T-helper 1 cell (primary cell): ENCODE results near the gene HDAC9.

Source experiments
- DNase-seq, 5 donors: peaks; one replicate each; pipeline ENCODE4 v3.0.0-alpha.2; 2012 to 2020

HDAC9 gene

DNA sequence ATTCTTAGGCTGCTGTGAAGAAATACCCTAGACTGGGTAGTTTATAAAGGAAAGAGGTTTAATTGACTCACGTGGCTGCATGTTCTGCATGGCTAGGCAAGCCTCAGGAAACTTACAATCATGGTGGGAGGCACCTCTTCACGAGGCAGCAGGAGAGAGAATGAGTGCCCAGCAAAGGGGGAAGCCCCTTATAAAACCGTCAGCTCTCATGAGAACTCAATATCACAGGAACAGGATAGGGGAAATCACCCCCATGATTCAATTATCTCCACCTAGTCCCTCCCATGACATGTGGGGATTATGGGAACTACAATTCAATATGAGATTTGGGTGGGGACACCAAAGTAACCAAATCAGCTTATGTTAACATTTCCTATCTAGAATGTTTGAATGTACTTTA, 362.7 kb downstream of the HDAC9 start:
- DNase-seq = no peak

DNA sequence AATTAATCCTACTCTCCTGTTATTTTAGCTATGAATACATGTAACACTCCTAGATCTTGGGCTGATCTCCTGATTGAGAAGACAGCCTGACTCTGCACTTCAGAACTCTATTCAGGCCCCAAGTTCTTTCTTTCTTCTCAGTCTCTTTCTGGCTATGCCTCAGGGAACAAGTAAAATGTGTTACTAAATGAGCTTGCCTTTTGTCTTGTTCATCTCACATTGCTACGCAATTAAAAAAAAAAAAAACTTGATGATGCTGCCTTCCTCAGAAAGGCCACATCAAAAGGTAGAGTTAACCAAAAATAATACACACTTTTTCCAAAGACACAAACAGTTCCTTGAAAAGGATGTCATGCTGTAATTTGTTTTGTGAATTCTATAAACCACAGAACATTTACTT, 363.8 kb downstream of the HDAC9 start:
- DNase-seq = no peak

DNA sequence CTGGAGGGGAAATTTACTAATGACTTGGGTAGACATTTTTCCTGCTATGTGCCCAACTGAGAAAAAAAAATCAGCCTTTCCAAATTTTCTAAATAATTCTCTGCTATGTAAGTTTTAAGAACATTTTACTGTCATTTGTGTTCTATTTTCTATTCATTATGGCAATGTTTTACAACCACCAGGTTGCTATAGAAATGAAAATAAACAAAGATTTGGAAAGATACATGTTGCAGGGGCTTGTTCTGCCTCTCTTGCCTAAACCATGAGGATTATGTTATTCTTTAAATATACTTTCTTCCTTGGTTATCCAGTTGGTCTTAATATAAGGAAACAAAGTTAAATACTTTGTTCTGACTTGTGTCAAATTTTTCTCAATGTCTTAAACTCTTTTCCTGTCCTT, 364.7 kb downstream of the HDAC9 start:
- DNase-seq = no peak

DNA sequence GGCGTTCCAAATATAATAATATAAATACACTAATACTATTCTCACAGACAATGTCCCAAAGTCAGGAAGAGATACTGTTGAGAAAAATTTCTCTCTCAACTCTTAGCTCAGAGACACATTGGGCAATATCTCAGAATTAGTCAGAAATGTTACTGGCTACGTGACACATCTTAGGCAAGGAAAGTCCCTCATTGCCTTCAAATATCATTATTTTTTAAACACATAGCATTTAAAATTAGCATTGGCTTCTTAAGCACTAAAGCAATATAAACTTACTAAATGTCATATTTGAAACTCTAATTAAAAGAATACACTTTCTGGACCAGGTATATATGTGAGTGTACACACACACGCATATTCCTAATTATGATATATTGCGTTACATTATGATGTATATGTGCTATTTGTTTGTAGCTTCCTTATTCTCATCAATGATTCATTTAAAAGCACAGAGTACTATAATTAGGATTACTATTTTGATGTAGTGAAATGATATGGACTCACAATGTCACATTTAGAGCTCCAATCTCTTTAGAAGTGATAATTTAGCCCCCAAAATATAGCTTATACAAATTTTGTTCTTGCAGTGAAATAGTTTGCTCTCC, 366.1 kb downstream of the HDAC9 start:
- DNase-seq = no peak

DNA sequence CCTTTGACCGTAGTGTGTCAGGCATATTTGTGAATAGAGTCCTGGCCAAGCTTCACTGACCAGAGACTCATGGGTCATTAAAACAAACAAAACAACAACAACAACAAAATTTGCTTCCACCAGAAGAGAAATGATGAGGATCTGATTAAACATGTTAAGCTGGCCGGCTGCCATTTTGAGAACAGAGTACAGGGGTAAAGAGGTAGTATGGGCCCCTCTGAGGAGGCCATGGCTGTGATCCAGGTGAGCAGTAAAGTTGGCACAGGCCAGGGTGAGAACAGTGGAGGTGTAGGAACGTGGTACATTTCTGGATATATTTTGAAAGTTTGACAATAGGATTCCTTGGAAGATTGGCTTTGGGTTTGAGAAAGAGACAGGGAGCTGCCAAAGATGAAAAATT, 369.4 kb downstream of the HDAC9 start:
- no peak for DNase-seq

DNA sequence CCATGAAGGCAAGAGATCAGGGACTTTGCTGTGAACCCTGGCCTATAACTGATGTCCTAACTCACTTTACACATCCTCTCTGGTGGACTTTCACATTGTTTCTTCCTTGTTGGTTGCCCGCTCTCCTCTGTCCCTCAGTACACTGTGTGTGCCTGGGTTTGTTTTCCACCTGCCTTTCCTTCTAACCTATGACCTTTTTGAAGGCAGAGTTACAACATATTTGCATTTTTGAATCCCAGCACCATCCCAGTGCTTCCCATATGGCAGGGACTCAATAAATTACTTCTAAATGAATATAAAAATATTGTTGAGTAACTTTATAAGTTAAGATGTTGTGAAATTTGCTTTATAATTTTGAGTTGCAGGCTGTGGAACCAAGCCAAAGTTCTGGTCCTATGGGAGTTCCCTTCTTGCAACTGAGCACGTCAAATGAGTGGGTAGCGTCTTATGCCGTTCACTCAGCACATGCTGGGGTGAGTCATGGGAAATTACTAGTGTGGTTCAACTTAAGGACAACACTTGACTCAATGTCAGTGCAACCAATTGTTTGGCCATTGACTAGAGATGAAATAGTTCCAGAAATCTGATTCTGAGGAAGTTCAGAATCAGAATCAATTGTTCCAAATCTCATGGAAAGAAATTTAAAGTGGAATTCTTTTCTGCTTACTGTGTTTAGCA, 370.9 kb downstream of the HDAC9 start:
- no peak for DNase-seq

DNA sequence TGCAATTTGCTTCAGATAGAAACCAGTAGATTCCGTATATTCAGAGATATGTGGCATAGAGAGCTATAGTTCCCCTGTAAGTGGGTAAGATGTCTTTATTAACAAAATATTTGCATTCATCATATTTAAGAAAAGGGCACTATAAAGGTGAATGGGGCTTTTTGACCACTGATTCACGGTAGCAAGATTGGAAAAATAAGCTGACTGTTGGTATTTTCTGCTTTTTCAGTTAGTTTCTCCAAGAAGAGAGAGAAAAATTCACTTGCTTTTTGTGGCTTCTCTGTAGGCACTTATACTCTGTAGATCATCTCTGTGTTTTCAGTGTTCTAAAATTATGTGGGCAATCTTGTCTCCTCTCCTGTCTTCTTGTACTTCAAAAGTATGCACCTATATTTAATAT, 376.8 kb downstream of the HDAC9 start:
- DNase-seq = no peak

DNA sequence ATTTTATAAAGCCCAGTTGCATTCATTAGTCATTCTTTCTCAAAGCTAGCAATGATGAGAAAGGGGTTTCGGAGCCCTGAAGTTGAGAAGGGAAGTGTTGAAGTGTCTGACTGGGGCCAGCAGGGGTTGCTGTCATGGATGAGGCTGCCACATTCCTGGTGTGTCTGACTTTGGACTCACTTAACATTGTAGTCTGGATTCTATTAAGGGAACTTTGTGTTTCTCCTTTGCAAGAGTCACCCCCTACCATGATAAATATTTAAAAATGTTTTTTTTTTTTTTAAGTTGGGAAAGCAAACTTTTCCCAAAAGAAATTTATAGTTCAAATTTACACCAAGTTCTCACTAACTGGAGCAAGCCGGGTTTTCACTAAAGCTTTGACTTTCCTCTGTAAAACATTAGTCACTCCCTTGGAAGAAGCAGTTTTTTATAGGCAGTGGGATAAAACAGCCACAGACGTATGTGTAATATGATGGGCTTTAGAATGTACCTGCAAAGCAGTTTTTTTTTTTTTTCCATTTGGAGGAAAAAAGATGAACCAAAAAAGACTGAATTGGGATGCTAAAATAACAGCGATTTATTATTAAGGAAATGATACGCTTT, 378.3 kb downstream of the HDAC9 start:
- no peak for DNase-seq

DNA sequence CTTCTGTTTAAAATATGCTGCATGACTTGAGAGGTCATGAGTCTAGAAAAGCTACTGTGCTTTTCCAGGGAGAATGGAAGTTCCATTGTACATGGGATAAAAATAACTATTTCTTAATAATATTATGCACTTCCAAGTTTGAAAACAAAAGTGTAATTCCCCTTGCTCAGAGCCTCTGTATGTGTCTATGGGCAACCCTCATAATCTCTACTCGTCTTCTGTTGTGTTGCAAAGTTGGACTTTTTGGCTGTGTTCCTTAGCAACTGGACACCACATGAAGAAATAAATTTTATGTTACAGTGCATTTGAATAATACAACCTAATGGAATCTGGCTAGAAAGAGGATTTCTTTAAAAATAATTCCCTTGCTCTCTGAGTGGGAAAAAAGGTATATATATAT, 379.3 kb downstream of the HDAC9 start:
- no peak for DNase-seq

DNA sequence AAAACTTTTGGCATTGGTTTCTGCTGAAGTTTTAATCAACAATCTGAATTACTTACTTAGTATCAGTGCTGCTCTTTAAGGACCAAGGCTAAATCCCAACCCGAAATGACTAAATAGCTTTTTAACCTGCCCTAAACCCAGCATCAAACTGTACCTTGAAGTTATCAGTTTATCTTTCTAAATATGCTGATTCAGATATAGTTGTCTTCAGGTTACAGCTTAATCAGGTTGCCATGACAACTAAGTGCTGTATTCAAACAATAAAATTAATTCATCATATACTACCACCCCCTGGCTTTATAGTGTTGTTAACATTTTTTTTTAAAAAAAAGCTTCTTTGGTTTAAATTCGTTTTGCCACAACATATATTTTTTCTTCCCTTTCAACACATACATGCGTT, 382.3 kb downstream of the HDAC9 start:
- DNase-seq = no peak

DNA sequence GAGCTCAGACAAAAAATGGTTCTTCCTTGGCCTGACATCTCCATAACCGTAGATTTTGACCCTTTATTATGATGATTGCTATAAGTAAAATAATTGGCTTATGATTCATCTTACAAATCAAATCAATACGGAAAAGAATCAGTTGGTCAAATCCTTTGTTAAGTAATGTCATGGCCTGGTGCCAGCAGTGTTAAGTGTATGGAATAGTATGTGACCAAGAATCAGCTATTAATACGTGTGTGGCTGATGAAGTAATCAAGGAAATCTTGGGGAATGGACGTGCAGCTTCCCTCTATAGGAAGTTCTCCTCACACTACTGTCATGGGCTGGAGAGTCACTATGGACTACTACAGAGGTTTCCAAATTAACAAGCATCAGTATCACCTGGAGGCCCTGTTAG, 391.3 kb downstream of the HDAC9 start:
- no peak for DNase-seq

DNA sequence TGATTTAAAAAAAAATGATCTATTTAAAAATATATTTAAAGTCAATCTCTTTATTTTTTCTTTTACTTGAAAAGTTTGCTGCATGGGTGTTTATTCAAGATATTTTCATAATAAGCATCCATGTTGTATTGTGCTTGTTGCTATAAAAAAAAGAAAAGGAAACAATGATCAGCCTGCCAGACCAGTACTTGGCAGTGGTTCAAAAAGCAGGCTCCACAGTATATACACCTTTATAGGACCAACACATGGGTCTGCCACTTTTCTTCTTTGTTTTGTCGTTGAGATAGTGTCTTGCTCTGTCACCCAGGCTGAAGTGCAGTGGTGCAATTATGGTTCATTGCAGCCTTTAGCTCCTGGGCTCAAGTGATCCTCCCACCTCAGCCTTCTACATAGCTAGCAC, 393.9 kb downstream of the HDAC9 start:
- DNase-seq = no peak

DNA sequence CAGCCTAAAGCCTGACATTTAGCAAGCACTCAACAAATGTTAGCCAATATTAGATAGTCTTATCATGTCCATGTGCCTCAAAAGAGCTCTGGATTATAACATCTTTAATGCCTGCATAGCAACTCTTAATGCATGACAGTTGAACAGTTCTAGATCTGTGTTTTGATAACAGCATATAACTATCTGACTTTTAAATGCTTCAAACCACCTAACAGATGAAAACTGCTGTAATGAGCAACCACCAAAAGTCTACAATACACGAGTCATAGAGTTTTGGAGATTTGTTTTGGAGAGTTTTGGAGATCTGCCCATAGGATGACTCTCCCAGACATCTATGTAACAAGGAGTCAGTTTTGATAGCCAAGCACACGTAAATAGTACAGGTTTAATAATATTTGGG, 394.6 kb downstream of the HDAC9 start:
- no peak for DNase-seq

DNA sequence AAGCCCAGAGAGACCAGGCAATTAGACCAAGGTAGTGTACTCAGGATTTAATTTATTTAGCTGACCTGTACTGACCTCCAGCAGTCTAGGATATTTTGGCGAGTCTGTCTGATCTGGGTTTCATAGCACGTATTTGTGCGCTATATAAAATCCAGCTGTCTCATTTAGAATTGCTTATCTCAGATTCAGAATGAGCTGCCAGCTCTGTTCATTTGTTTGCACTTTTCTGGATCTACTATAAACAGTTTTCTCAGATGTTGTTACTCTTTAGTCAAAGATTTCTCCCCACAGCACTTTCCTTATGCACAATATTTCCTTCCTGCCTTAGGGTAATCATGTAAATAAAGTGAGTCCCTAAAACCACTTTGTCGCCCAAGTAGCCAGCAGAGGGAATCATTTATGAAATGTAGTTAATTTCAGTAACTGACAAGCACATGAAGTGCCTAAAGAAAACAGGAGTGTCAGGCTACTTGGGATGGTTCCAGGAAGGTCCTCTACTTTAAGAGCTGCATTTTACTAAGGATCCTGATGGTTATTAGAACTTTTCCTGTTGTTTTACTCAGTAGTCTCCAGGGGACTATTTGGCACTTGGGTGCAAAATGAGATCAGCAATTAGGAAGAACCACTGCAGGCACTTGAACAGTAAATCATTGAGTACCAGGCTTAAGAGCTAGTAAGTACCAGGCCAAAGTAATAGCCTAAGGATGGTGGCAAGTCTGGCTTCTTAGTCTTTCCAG, 395.5 kb downstream of the HDAC9 start:
- DNase-seq = no peak

DNA sequence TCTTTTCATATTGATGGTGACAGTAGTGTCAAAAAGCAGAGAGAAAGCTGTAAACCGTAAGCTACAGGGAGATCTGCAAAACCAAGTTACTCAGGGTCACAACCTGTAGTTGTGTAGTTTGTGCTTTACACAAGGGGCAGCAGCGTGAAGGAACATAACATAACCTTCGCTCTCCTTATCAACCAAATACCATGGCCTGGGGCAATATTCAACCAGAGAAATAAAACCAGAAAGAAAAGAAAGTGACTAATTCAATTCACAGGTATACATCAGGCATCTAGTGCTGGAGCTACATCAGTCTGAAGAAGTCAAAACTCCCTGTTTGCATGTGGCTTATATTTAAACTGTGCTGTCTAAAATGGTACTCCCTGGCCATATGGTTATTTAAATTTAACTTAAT, 397.6 kb downstream of the HDAC9 start:
- DNase-seq = no peak

DNA sequence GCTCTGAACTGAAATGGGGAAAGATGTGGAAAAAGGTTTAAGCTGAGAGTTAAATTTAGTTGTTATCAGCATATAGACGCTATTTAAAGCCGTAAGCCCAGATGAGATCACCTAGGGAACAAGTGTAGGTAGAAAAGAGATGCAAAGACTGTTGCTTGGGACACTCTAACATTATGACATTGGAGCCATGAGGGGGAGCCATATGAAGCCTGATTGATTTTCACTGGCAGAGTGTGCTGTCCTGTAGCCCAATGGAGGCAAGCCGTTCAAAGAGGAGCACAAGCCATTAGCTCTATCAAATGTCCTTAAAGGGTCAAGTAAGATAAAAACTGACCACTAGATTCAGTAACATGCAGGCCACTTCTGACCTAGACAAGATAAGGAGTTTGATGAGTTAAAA, 398.6 kb downstream of the HDAC9 start:
- DNase-seq = no peak

DNA sequence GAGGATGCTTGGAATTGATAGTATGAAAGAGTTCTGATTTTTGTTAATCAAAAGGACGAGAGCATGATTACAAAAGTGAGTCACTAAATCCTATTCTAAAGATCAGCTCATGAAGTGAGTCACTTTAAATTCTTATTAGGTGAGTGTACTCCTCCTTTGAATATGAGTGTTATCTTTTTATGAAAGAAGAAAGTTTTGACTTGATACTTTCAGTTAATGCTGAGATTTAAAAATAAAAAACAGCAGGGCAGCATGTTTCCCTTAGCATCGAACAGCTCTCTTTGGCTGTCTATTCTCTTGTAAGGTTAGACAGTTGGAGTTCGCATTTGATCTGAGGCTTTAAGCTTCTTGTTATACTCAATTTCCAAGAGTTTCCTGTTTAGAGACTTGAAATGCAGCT, 399.9 kb downstream of the HDAC9 start:
- no peak for DNase-seq

DNA sequence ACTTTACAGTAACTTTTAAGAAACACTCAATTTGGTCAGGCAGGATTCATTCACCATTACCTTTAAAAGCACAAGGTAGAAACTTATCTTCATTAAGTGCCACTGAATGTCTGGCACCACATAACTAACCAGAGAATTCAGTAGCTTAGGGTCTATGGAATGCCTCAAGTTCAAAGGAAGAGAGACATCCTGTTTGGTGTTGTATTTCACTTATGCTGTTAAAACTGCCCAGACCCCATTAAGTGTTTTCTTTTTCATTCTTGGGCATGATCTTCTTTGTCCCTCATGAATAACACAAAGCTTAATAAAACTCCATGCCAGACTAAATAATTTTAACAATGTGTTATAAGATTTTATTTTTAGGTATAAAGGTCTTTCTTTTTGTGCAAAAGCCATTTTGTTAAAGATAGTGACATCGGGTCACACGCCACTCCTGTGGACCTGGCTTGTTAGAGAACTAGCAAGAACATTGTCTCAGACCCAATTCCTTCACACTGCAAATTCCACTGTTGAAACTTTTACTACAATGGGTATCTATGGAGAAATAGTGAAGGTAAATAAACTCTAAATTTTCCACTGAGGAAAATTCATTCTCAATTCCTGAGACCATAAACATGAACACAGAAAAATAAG, 400.9 kb downstream of the HDAC9 start:
- DNase-seq = no peak

DNA sequence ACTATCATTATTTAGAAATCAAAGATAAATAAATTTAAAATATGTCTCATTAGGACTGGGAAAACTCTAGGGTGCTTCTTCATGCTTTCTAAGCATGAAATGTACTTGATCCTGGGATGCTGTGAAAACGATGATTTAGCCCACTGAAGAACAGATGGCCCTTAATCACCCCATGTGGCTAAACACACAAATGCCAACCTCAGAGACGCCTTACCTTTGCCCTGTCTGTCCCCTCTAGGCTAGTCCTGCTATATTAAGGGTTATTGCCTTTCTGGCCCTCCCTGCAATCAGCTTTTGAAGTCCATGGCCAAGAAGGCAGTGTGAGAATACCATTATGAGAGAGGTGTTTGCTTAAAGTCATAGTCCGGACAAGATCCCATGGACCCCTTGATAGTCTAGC, 404.7 kb downstream of the HDAC9 start:
- DNase-seq = no peak

DNA sequence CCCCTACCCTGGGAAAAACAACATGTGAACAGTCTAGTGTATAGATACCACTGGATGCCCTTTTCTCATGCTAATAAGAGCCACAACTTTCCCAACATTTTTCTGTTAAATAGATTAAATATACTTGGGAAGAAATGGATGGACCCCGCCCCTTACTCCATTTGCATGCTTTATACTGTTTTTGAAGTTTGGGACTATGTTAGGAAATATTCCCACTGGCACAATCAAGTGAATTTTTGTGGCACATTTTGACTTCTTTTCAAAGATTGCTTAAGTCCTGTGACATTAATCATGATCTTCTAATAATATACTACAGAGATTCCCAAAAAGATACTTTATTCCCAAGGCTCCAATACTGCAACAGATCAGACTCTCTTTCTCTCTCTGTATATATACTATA, 405.3 kb downstream of the HDAC9 start:
- no peak for DNase-seq

DNA sequence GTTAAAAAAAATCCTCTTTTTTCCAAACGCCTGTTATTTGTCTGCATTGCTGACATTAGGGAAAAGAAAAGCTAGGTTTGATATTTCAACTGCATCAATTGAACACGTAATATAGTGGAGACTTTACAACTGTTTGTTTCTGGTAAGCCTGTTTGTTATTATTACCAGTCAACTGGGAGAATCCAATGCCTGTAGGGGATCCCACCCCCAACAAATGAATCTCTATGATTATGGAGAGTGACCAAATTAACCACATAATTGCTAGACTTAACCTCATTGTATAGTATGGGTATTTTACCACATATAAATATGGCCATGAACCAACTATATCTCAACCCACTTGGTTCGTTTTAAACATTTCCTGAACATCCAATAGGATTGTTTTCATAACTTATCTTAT, 405.8 kb downstream of the HDAC9 start:
- DNase-seq = no peak

DNA sequence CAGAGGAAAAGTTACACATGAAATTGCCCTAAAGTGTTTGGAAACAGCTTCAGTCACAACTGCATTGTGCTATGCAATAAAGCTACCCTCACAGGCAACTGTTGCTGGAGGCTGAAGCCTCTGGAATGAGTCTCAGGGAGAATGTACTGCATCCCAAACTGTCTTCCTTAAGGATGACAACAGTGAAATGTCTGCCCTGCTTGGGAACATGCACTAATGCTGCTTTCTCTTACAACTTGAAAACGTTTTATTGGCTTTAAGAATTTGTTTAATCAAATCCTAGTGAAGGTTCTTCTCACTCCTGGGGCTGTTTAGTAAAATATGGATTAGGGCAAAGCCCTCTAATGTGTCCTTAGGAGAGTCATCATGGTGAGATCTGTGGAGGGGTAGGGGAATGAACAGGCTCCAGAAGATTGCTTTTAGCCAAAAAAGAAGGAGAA, 406.5 kb downstream of the HDAC9 start:
- DNase-seq = no peak

DNA sequence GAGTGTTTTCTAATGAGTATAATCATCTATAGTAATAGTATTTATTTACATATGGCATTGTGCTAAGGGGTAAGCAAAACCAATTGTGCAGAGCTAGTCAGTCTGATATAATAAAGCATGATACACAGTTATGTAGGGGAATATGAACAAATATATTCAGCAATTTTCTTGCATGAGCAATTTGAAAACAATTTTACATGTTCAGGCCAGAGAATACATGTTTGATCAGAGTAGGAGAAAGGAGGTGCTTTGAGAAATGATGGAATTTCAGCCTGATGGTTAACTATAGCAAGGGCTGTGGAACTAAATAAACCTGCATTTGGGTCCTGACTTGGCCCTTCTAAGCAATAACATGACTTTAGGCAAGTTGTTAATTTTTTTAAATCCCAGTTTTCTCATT, 407.3 kb downstream of the HDAC9 start:
- DNase-seq = no peak

DNA sequence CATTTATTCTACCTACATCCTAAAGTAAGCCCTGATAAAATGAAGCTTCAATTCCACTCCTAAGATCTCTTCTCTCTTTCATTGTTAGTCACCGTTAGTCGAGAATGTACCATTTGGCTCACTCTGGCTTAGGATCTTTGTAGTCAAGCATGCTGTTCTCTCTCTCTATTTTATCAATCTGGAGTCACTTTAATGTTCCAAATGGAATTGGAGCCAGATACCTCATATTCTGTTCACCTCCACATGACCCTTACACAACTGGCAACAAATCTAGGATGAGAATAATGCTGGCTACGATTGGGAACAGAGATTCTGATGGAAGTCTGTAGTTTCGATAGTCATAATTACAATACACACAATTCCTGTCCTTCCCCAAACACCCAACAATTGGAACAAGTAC, 408.1 kb downstream of the HDAC9 start:
- no peak for DNase-seq
